Activated CD8-positive, alpha-beta memory T cell treated with anti-CD3 and anti-CD28 coated beads for 48 hours (primary cell): ENCODE data around the gene DDX41.
"Not testable (repeated sequence)": the region's sequence is repeated elsewhere in the genome, so short reads cannot be mapped to it uniquely, and the experiment has no call there.

Experiments
- DNase-seq, 3 experiments: peaks; one replicate each; pipeline ENCODE4 v3.0.0-alpha.2; 2020; ENCODE audit warnings: low read depth in 2 of 3, low spot score in 2 of 3

The DDX41 gene

GRCh38 chr5:177537389-177538361, 20.9 kb upstream of the DDX41 start:
- no peak for DNase-seq

GRCh38 chr5:177536386-177536785, 19.6 kb upstream of the DDX41 start:
- DNase-seq: no peak

GRCh38 chr5:177535125-177535524, 18.4 kb upstream of the DDX41 start:
- DNase-seq: no peak

- DNase-seq: not testable (repeated sequence)
These were observed 17.7 kb upstream of the DDX41 start for GRCh38 chr5:177534433-177534832.

GRCh38 chr5:177531209-177531940, 14.6 kb upstream of the DDX41 start:
- no peak for DNase-seq

- no peak for DNase-seq
These were observed 13.9 kb upstream of the DDX41 start for GRCh38 chr5:177530638-177531037.

- no peak for DNase-seq
These were observed 12.8 kb upstream of the DDX41 start for GRCh38 chr5:177529247-177530203.

GRCh38 chr5:177528631-177529030, 11.9 kb upstream of the DDX41 start:
- no peak for DNase-seq

- DNase-seq: no peak
These were observed 10.8 kb upstream of the DDX41 start for GRCh38 chr5:177527595-177527994.

- no peak for DNase-seq
These were observed 10.0 kb upstream of the DDX41 start for GRCh38 chr5:177526791-177527190.

GRCh38 chr5:177526191-177526590, 9.4 kb upstream of the DDX41 start:
- DNase-seq: no peak

GRCh38 chr5:177524941-177525655, 8.3 kb upstream of the DDX41 start:
- DNase-seq: no peak

- DNase-seq: no peak
These were observed 7.8 kb upstream of the DDX41 start for GRCh38 chr5:177524539-177524900.

- DNase-seq: no peak
These were observed 7.2 kb upstream of the DDX41 start for GRCh38 chr5:177523711-177524538.

- no peak for DNase-seq
These were observed 4.3 kb upstream of the DDX41 start for GRCh38 chr5:177520916-177521513.

GRCh38 chr5:177520271-177520670, 3.5 kb upstream of the DDX41 start:
- no peak for DNase-seq

GRCh38 chr5:177519463-177520235, 2.9 kb upstream of the DDX41 start:
- no peak for DNase-seq

GRCh38 chr5:177515580-177515979, 1.2 kb downstream of the DDX41 start:
- no peak for DNase-seq
